Rectal smooth muscle tissue (tissue), 1 donor: Measurements from ENCODE around the gene ZFHX3.
A peak's percentile ranks its signal among the peaks of the same experiment; 100 is the strongest.

ENCODE experiments used
- H3K27ac ChIP-seq: one replicate; pipeline ENCODE4 v1.7.0; 2013; ENCODE audit warnings: low read depth, low read length, inconsistent platforms
- H3K27me3 ChIP-seq: one replicate; pipeline ENCODE4 v1.7.0; 2013; ENCODE audit warnings: low read length; ENCODE audit not compliant: control insufficient read depth, insufficient read depth
- H3K36me3 ChIP-seq: one replicate; pipeline ENCODE4 v1.7.0; 2013; ENCODE audit warnings: low read length; ENCODE audit not compliant: control insufficient read depth, insufficient read depth
- H3K4me1 ChIP-seq: one replicate; pipeline ENCODE4 v1.7.0; 2013; ENCODE audit warnings: low read length; ENCODE audit not compliant: control insufficient read depth, insufficient read depth
- H3K4me3 ChIP-seq: one replicate; pipeline ENCODE4 v1.7.0; 2013; ENCODE audit warnings: low read length
- H3K9ac ChIP-seq: one replicate; pipeline ENCODE4 v1.7.0; 2013; ENCODE audit warnings: low read length

Gene ZFHX3

DNA sequence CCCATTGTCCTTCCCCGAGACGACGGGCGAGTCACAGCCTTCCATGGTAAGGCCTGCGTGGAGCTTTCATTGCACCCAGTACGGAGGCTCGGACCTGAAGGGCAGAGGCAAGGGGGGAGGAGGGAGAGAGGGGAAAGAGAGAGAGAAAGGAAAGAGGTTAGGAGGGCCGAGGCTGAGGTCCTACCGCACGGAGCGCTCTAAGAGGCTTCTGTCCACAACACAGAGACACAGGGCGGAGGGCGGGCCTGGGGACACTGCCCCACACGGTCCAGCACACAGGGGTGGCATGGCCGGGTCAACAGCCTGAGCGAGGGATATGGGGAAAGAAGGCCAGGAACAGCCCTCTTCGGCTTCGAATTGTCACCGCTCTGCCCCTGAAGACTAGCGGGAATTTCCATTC lies 87.8 kb downstream of the ZFHX3 start:
- Histone ChIP-seq H3K27me3 (no peaks in the 10 kb centered on the region), H3K36me3 (no peaks in the 10 kb centered on the region), H3K4me3 (no peak overlapping the region), H3K27ac (no peak overlapping the region), H3K4me1 (no peaks in the 10 kb centered on the region), H3K9ac (no peak overlapping the region)

DNA sequence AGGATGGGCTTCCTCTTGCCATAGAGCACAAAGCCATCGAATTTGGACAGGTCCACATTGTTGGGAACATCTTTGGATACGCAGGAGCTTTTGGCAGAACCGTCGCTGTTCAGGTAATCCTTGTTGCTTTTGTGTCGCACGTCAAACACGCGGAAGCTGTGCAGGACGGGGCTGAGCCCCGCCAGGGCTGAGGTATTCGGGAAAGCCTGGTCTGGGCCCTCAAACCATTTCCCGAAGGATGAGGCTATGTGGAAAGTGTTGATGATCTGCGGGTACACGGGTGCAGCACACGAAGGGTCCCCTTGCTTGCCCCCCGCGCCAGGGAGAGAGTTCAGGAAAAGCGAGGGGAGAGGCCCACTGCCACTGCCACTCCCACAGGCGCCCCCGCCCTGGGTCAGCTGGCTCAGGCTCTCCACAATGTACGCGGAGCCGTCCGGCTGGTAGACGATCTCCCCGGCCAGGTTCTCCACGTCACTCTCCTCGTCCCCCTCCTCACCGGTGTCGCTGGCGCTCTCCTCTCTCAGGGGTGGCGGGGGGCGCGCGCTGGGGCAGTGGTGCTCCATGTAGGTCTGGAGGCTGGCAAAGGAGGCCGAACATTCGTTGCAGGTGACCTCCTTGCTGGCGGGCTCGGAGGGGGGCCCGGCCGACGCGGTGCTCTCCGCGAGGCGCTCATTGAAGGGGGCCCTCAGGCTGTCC lies 88.5 kb downstream of the ZFHX3 start:
- Histone ChIP-seq H3K36me3 (no peaks in the 10 kb centered on the region), H3K9ac (no peak overlapping the region), H3K27me3 (no peaks in the 10 kb centered on the region), H3K27ac (no peak overlapping the region), H3K4me3 (no peak overlapping the region), H3K4me1 (no peaks in the 10 kb centered on the region)

DNA sequence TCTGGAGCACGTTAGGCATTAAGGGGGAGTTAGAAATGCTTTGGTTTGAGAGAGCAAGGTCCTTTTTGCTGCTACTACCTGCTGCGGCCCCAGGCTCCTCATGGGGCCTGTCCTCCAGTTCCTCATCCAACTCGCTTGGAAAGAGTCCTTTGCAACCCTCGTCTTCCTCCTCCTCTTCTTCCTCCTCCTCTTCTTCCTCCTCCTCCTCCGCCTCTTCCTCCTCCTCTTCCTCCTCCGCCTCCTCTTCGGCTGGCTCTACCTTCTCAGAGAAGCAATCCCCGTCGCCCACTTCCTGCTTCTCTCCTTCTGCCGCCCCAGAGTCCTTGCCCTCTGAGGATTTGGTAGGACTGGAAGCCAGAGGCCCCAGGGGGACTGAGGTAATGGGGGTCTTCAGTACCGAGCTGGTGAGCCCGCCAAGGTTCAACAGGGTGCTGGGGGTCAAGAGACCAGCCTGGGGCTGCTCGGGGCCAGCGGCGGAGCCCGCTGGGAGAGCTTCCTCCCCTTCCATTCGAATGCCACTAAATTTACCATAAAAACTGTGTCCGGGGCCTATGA lies 89.3 kb downstream of the ZFHX3 start:
- Histone ChIP-seq H3K9ac (no peak overlapping the region), H3K27me3 (no peaks in the 10 kb centered on the region), H3K4me3 (no peak overlapping the region), H3K4me1 (no peaks in the 10 kb centered on the region), H3K27ac (no peak overlapping the region), H3K36me3 (no peaks in the 10 kb centered on the region)

DNA sequence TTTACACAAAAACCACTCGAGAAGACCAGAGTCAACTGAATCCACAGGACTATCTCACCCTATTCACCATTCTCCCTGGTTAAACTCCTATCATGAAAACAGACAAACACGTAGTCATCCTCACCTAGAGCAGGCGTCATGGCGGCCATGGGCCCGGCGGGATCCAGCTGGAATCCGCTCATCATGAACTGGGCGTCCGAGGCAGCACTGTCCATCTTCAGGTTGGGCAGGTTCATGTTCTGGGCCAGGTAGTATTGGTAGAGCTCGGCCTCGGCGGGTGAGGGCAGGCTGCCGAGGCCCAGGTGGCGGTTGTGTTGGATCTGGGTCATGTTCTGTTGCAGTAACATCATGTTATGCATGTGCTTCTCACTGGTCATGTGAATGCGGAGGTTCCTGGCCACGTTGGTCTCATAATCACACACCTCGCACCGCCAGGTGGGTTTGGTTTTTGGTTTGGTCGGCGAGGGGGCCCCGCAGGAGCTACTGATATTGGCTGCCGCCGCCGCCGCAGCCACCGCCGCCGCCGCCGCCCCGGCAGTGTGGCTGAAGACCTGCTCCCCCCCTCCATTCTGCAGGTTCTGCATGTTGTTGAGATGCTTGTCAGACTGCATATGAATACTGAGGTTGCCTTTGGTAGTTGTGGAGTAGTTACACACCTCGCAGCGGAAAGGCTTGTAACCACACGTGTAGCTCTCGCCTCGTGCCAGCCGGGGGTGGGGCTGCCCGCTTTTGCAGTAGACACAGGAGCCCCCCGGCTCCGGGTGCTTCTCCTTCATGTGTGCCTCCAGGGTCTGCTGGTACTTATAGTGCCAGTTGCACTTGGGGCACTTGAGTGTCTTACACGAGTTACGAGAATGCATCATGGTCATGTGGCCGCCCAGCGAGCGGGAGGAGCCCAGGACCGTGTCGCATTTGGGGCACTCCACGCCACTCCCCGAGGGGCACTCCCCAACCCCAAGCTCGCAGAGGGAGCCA lies 90.3 kb downstream of the ZFHX3 start:
- peaks cover under 1% of the 10 kb centered on the region for H3K4me1 ChIP-seq
- H3K27me3 ChIP-seq = no peaks in the 10 kb centered on the region
- no peak overlapping the region for H3K27ac ChIP-seq
- no peak overlapping the region for H3K9ac ChIP-seq
- H3K36me3 ChIP-seq = no peaks in the 10 kb centered on the region
- no peak overlapping the region for H3K4me3 ChIP-seq

DNA sequence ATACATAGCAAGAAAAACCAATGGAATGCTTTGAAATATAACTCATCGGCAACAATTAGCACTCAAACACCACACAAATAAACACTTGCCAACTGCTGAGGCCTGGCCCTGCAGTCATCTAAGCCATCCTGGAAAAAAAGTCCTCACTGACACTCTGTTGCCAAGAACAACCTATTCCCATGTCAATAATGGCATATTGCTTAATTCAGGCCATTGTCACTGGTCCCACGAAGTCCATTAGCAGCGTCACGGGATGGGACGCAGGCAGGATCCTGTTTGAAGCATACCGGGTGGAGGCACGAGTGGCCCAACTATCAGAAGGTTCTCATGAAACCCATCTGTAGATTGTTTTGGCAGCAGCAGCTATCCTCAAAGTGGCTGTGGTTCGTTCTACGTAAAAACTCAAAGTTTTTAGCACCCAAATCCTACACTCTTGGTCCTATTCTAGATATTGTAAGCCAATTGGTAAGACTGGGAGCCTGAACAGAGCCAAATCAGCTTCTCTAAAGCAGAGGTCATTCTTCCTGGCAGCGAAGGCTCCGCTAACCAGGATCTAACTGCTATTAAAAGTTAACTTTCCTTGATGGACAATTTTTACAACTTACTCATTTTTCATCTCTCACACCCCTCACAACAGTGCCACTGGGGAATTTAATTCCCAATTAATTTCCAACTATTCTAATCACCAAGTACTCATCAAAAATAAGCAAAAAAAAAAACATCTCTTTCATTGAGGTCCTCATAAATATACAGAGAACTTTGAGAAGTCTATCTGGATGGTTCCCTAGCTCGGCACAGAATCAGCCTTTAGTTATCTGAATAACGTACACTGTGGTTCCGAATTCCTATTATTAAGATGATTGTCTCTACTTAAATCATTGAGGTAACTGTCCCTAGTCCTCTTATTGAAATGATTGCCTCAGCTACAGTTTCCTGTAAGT lies 91.5 kb downstream of the ZFHX3 start:
- peaks cover 5% of the 10 kb centered on the region for H3K4me1 ChIP-seq
- H3K9ac ChIP-seq = no peak overlapping the region
- H3K27ac ChIP-seq = no peak overlapping the region
- no peaks in the 10 kb centered on the region for H3K27me3 ChIP-seq
- no peaks in the 10 kb centered on the region for H3K36me3 ChIP-seq
- no peak overlapping the region for H3K4me3 ChIP-seq

DNA sequence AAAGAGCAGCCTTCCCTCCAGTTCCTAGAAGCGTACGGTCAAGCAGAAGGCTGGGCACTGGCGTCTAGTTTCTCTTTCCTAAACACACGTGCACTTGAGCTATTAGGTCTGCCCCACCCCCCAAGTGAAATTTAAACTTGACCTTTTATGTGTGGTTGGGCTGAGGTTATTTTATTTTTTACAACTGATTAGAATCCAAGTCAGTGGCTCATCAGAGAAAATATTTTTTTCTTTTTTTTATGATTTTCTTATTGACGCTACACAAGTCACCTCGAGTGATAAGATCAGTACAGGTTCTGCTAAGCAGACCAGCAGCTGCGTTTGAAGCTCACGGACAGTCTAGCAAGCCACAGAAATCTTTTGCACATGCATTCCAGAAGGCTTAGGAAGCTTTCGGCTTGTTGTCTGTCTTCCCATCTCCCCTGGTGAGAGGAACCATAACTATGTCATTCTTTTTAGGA lies 95.1 kb downstream of the ZFHX3 start:
- H3K4me1 ChIP-seq = peaks cover 5% of the 10 kb centered on the region
- H3K9ac ChIP-seq = no peak overlapping the region
- peaks cover 4% of the 10 kb centered on the region for H3K36me3 ChIP-seq
- H3K27ac ChIP-seq = peak overlapping the region; percentile 16
- peak overlapping the region; percentile 0 for H3K4me3 ChIP-seq
- no peaks in the 10 kb centered on the region for H3K27me3 ChIP-seq

DNA sequence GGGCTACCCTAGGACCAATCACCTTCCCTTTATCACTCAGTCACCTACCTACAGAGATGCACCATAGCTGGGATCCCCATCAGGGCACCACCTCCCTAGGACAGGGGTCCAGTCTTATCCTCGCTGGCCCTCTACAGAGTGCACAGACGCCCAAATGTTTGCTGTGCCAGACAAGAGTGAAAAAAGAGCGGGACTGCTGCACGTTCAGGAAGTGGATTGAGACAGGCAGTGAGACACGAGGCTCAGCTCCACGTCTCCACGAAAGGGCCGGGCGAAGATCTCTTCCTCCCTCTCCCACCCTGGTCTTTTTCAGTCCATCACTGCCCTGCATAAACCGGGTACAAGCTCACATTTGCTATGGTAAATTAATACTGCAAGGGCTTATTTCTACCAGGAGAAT lies 95.5 kb downstream of the ZFHX3 start:
- Histone ChIP-seq H3K4me3 (peak overlapping the region; percentile 0), H3K27ac (no peak overlapping the region), H3K4me1 (peaks cover 8% of the 10 kb centered on the region), H3K9ac (no peak overlapping the region), H3K27me3 (no peaks in the 10 kb centered on the region), H3K36me3 (peaks cover 4% of the 10 kb centered on the region)

DNA sequence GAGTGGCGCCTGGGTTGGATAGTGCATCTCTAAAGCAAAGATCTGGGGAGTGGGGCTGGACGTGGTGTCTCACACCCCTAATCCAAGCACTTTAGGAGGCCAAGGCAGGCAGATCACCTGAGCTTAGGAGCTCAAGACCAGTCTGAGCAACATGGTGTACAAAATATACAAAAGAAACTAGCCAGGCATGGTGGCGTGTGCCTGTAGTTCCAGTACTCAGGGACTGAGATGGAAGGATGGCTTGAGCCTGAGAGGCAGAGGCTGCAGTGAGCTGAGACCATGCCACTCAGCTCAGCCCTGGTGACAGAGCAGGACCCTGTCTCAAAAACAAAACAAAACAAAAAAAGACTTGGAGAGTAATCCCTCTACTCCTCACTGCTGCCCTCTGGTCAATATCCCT lies 96.0 kb downstream of the ZFHX3 start:
- Histone ChIP-seq H3K27me3 (no peaks in the 10 kb centered on the region), H3K27ac (no peak overlapping the region), H3K36me3 (peaks cover 4% of the 10 kb centered on the region), H3K4me1 (peaks cover 13% of the 10 kb centered on the region), H3K9ac (no peak overlapping the region), H3K4me3 (no peak overlapping the region)

DNA sequence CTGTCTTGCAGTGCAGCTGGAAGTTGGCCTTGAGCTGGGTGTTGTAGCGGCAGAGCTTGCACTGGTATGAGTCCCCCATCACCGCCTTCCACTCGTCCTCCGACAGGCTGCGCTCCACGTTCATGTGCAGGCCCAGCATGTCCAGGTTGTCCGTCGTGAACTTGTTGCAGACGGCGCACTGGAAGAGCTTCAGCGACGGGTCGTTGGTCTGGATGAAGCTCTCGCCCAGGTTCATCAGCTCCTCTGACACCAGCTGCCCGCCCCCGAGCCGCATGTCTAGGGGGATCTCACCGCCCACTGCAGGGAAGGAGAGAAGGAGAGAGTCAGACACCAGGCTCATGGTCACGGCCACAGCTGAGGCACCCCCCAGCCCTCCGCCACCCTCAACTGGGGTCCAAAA lies 97.3 kb downstream of the ZFHX3 start:
- Histone ChIP-seq H3K9ac (no peak overlapping the region), H3K4me3 (no peak overlapping the region), H3K4me1 (peaks cover 23% of the 10 kb centered on the region), H3K27ac (no peak overlapping the region), H3K27me3 (no peaks in the 10 kb centered on the region), H3K36me3 (peaks cover 4% of the 10 kb centered on the region)

DNA sequence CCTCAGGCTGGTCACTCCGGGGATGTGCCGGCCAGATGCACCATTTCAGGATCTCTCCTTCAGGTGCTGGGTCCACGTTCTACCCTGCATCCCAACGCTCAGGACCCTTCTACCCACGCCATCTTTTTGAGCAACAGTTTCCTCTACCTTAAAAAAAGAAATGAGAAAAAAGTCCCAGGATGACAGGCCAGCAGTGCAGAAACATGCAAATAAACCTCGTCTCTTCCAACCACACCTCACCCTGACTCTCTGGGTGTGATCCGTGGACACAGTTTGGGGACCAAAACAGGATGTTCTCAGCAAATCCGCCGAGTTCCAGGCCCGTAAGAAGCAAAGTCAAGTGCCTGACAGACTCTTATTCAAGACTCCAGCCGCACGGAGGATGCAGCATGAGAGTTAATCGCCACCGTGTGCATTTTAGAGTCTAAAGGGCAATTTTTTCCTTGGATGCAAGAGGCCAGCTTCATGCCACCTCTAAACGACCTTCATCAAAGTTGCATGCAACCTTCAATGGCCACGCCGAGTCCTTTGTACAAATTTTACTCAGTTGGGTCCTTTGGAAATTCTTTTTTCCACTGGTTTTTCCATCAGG lies 99.6 kb downstream of the ZFHX3 start:
- Histone ChIP-seq H3K27me3 (no peaks in the 10 kb centered on the region), H3K27ac (no peak overlapping the region), H3K36me3 (peaks cover 4% of the 10 kb centered on the region), H3K4me3 (no peak overlapping the region), H3K4me1 (peaks cover 23% of the 10 kb centered on the region), H3K9ac (no peak overlapping the region)

DNA sequence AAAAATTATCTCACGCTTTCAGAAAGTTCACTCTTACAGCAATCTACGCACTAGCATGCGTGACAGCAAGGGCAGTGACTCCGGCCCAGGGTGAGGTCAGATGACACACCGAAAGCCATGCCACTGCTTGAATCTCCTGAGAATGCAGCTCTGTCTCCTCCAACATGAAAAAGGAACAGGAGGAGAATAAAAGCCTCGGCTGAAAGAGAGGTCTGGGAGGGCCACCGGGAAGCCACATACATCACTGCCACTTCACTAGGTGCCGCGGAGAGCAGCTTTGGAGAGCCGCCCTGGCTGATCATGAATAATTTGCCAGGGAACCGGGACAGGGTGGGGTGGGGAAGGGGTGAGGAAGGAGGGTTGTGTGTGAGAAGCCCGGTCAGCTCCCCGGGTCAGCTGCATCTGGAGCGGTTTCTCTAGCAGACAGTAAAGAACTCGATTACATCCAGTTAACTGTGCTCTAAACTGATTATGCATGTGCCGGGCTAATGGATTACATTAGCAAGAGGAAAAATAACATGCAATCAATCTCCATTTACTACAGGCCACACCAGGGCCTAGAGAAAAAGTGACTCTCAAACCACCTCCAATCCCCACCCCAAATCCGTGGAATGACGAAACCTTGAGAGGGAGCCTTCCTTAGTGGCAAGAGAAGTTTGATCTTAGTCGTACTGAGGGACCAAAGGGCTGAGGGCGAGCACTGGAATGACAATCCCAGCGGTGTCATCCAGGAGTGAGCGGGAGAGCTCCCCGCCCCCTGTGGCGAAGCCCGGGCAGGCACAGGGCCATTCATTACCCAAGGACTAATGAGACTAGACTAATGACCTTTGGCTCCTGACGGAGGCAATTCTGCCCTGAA lies 100.3 kb downstream of the ZFHX3 start:
- Histone ChIP-seq H3K4me1 (peaks cover 22% of the 10 kb centered on the region), H3K9ac (no peak overlapping the region), H3K36me3 (peaks cover 4% of the 10 kb centered on the region), H3K27ac (peak overlapping the region; percentile 30), H3K4me3 (no peak overlapping the region), H3K27me3 (no peaks in the 10 kb centered on the region)
